HG03460 (cell line): Measurements from ENCODE around the gene MAGI3.

Source experiments
- ATAC-seq: cut with Tn5 transposase; IDR thresholded peaks from one replicate; pipeline ENCODE4 v1.9.1; 2021; ENCODE audit not compliant: unreplicated experiment

The MAGI3 gene

GRCh38 chr1:113653741-113654140 lies 263.4 kb downstream of the MAGI3 start:
- ATAC-seq: no peak

- no peak for ATAC-seq
Measured at GRCh38 chr1:113654883-113655282, 264.6 kb downstream of the MAGI3 start.

- ATAC-seq: no peak
Measured at GRCh38 chr1:113657126-113657525, 266.8 kb downstream of the MAGI3 start.

GRCh38 chr1:113657556-113658063 lies 267.3 kb downstream of the MAGI3 start:
- ATAC-seq: no peak

GRCh38 chr1:113659035-113659434 lies 268.7 kb downstream of the MAGI3 start:
- no peak for ATAC-seq

GRCh38 chr1:113659556-113659955 lies 269.2 kb downstream of the MAGI3 start:
- no peak for ATAC-seq

- no peak for ATAC-seq
Measured at GRCh38 chr1:113660088-113660487, 269.8 kb downstream of the MAGI3 start.

GRCh38 chr1:113662101-113662500 lies 271.8 kb downstream of the MAGI3 start:
- ATAC-seq: no peak

GRCh38 chr1:113663165-113663951 lies 273.0 kb downstream of the MAGI3 start:
- no peak for ATAC-seq

- no peak for ATAC-seq
Measured at GRCh38 chr1:113665071-113665470, 274.8 kb downstream of the MAGI3 start.

GRCh38 chr1:113666126-113666525 lies 275.8 kb downstream of the MAGI3 start:
- no peak for ATAC-seq

- ATAC-seq: no peak
Measured at GRCh38 chr1:113669988-113670387, 279.7 kb downstream of the MAGI3 start.

GRCh38 chr1:113670650-113671049 lies 280.3 kb downstream of the MAGI3 start:
- ATAC-seq: no peak

GRCh38 chr1:113672491-113672890 lies 282.2 kb downstream of the MAGI3 start:
- no peak for ATAC-seq

GRCh38 chr1:113674591-113674990 lies 284.3 kb downstream of the MAGI3 start:
- ATAC-seq: no peak

GRCh38 chr1:113675302-113675701 lies 285.0 kb downstream of the MAGI3 start:
- ATAC-seq: no peak

GRCh38 chr1:113676524-113676923 lies 286.2 kb downstream of the MAGI3 start:
- no peak for ATAC-seq

GRCh38 chr1:113677250-113678158 lies 287.2 kb downstream of the MAGI3 start:
- no peak for ATAC-seq

GRCh38 chr1:113678159-113678469 lies 287.8 kb downstream of the MAGI3 start:
- ATAC-seq: no peak

- ATAC-seq: no peak
Measured at GRCh38 chr1:113681596-113682337, 291.5 kb downstream of the MAGI3 start.
